ENCODE measurements around the gene RIPOR3.
A peak's percentile ranks its signal among the peaks of the same experiment; 100 is the strongest.
"Not testable (repeated sequence)": the region's sequence is repeated elsewhere in the genome, so short reads cannot be mapped to it uniquely, and the experiment has no call there.

Gene RIPOR3

GRCh38 chr20:50642288-50642803 lies 49.0 kb downstream of the RIPOR3 start:
- TF ChIP-seq, protein P1, sequence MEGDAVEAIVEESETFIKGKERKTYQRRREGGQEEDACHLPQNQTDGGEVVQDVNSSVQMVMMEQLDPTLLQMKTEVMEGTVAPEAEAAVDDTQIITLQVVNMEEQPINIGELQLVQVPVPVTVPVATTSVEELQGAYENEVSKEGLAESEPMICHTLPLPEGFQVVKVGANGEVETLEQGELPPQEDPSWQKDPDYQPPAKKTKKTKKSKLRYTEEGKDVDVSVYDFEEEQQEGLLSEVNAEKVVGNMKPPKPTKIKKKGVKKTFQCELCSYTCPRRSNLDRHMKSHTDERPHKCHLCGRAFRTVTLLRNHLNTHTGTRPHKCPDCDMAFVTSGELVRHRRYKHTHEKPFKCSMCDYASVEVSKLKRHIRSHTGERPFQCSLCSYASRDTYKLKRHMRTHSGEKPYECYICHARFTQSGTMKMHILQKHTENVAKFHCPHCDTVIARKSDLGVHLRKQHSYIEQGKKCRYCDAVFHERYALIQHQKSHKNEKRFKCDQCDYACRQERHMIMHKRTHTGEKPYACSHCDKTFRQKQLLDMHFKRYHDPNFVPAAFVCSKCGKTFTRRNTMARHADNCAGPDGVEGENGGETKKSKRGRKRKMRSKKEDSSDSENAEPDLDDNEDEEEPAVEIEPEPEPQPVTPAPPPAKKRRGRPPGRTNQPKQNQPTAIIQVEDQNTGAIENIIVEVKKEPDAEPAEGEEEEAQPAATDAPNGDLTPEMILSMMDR (IDR thresholded peaks at IDR 0.05; ENCODE audit: borderline replicate concordance, control extremely low read depth, extremely low read depth, insufficient read depth, missing control alignments): no peak
- DNase-seq (ENCODE audit: low spot score): no peak
- in situ Hi-C loops (cut with MboI; ENCODE audit: low sequenced_read_pairs, unreplicated experiment): no loop called here

- in situ Hi-C loops (cut with MboI; ENCODE audit: low sequenced_read_pairs, unreplicated experiment); DNase-seq (ENCODE audit: low spot score): not testable (repeated sequence)
Observed at GRCh38 chr20:50641625-50642287, 49.6 kb downstream of the RIPOR3 start.

- in situ Hi-C loops (cut with MboI; ENCODE audit: low sequenced_read_pairs, unreplicated experiment); DNase-seq (ENCODE audit: low spot score): not testable (repeated sequence)
Observed at GRCh38 chr20:50639971-50640711, 51.2 kb downstream of the RIPOR3 start.

DNA sequence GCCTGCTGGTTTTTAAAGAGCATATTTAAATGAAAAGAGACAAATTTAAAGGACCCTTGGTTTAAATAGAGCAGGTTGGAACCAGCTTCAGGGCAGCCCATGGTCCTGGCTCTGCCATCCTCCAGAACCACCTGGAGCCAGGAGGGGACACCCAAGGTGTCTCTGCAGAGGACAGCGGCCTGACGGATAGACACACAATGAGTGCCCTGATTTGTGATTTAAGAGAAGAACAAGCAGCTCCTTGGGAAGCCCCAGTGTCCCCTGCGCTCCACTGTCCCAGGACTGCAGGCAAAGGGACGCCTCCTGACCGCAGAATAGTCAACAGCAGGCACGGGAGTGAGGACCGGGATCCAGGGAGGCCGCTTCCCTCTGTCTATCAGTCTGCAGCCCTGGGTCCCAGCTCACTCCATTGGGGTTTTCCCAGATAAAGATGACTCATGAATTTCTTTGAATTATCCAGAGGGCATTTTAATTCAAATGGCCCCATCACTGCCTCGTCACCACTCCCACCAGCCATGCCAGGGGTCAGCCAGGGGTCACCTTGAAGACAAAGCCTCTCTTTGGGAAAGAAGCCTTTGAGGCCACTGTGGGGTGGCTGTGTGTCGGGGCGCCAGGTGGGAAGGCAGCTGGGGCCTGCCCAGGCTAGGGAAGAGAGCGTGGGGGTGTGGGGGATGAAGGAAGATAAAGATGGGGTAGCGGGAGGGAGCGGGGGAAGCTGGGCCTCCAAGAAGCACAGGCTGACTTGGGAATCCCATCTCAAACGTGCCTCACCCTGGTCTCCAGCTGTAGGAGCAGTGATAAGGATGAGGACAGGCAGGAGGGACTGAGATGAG lies 53.1 kb downstream of the RIPOR3 start:
- in situ Hi-C loops (cut with MboI; ENCODE audit: low sequenced_read_pairs, unreplicated experiment): not testable (repeated sequence)
- DNase-seq (ENCODE audit: low spot score): peak; percentile 19

DNA sequence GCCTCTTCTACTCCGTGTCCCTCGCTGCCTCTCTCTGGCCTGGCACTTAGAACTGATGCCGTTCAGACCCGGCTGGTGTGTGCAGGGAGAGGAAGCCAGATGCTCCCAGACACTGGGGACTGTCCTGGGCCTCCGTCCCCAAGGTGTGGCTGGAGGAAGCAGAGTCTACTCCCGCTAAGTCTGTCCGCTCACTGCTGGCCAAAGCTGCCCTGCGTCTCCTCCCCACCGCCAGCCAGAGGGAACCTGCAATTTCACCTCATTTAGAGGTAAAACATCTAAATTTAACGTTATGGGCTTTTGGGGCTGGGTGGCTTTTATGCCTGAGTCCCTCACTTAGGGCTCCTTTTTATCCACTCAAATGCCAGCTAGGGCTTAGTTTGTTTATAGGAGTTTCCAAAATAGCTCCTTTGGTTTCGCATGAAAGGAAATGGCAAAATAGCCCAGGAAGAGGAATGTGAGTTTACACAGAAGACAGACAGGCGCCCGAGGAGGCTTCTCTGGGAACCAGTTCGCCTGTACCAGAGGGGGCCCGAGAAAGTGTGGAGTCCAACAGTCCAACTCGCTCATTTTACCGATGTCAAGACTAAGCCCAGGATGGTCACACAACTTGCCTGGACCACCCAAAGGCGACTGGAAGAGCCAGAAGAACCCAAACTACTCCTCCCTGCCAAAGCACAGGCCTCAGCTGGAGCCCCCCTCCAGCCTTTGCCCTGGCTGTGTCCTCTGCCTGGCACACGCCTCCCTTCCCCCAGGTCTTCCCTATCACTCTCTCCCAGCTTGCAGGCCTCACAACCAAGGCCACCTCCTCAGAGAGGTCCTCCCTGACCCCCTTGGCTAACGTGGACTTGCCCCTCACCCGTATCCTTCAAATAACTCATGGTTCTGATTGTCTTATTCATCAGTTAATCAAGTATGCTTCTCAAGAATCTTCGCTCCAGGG lies 54.5 kb downstream of the RIPOR3 start:
- TF ChIP-seq, protein P1 (IDR thresholded peaks at IDR 0.05; ENCODE audit: borderline replicate concordance, control extremely low read depth, extremely low read depth, insufficient read depth, missing control alignments): no peak
- in situ Hi-C loops (cut with MboI; ENCODE audit: low sequenced_read_pairs, unreplicated experiment): no loop called here
- peak; percentile 15 for DNase-seq (ENCODE audit: low spot score)

- DNase-seq (ENCODE audit: low spot score): peak; percentile 86
- in situ Hi-C loops (cut with MboI; ENCODE audit: low sequenced_read_pairs, unreplicated experiment): no loop called here
Observed at GRCh38 chr20:50635676-50636600, 55.4 kb downstream of the RIPOR3 start.

More at GRCh38 chr20:50635676-50636600, 55.4 kb downstream of the RIPOR3 start:
- TF ChIP-seq, protein P1 (IDR thresholded peaks at IDR 0.05; ENCODE audit: borderline replicate concordance, control extremely low read depth, extremely low read depth, insufficient read depth, missing control alignments): peak; percentile 88
